NAMALWA (cell line): Measurements from ENCODE around the gene SPRYD4.
A peak's percentile ranks its signal among the peaks of the same experiment; 100 is the strongest.
"Not testable (repeated sequence)": the region's sequence is repeated elsewhere in the genome, so short reads cannot be mapped to it uniquely, and the experiment has no call there.

Experiments
- DNase-seq: peaks from one replicate; pipeline ENCODE4 v3.0.0-alpha.2; 2015; ENCODE audit warnings: low spot score

SPRYD4 gene

GRCh38 chr12:56468216-56469006 is at the start of gene SPRYD4:
TSS of gene SPRYD4 (plus strand) at chr12:56468578. CDS start at chr12:56468592, 14 bp downstream.
- DNase-seq = peak; percentile 97

GRCh38 chr12:56420411-56420810 is 48.0 kb upstream of the SPRYD4 start:
- no peak for DNase-seq

- DNase-seq = no peak
These were observed 43.2 kb upstream of the SPRYD4 start for GRCh38 chr12:56425193-56425592.

- no peak for DNase-seq
These were observed 42.4 kb upstream of the SPRYD4 start for GRCh38 chr12:56425940-56426438.

GRCh38 chr12:56431288-56431687 is 37.1 kb upstream of the SPRYD4 start:
- DNase-seq = no peak

GRCh38 chr12:56431850-56432249 is 36.5 kb upstream of the SPRYD4 start:
- no peak for DNase-seq

- DNase-seq = no peak
These were observed 33.5 kb upstream of the SPRYD4 start for GRCh38 chr12:56434828-56435227.

- no peak for DNase-seq
These were observed 30.8 kb upstream of the SPRYD4 start for GRCh38 chr12:56437430-56438176.

GRCh38 chr12:56443208-56443607 is 25.2 kb upstream of the SPRYD4 start:
- DNase-seq = not testable (repeated sequence)

- peak; percentile 95 for DNase-seq
These were observed 19.3 kb upstream of the SPRYD4 start, which contains the start of gene TIMELESS for GRCh38 chr12:56448860-56449621. TSS of gene TIMELESS (minus strand) at chr12:56449426. CDS start at chr12:56434170, 15,256 bp downstream.

- no peak for DNase-seq
These were observed 18.8 kb upstream of the SPRYD4 start for GRCh38 chr12:56449622-56449984.

GRCh38 chr12:56450241-56450640 is 18.1 kb upstream of the SPRYD4 start:
- no peak for DNase-seq

- DNase-seq = no peak
These were observed 17.2 kb upstream of the SPRYD4 start for GRCh38 chr12:56451147-56451546.

GRCh38 chr12:56454557-56454956 is 13.8 kb upstream of the SPRYD4 start, which contains the start of gene MIP:
TSS of gene MIP (minus strand) at chr12:56454657. CDS start at chr12:56454613, 44 bp downstream.
- DNase-seq = no peak

- no peak for DNase-seq
These were observed 10.6 kb upstream of the SPRYD4 start for GRCh38 chr12:56457817-56458216.

GRCh38 chr12:56461235-56462159 is 6.9 kb upstream of the SPRYD4 start:
- DNase-seq = no peak

GRCh38 chr12:56462565-56462964 is 5.8 kb upstream of the SPRYD4 start:
- no peak for DNase-seq

- DNase-seq = no peak
These were observed 891 bp downstream of the SPRYD4 start for GRCh38 chr12:56469007-56469930.

- DNase-seq = no peak
These were observed 6.0 kb downstream of the SPRYD4 start for GRCh38 chr12:56474389-56474788.

GRCh38 chr12:56476143-56476542 is 7.8 kb downstream of the SPRYD4 start:
- DNase-seq = no peak
